Natural killer cell (primary cell): ENCODE results near the gene CASP14. TPM values are rescaled to one million over a fixed set of nuclear protein-coding genes. Genes with fewer than 3 reads are reported as not detected.
A peak's percentile ranks its signal among the peaks of the same experiment; 100 is the strongest.

Experiments used
- ATAC-seq, 3 donors: fragments of 150-1000 bp in 2 of 3; fragments of 200-7000 bp in 1 of 3; cut with Tn5 transposase; 1 replicate in 1 of 3; 2 replicates in 2 of 3; pipeline ENCODE4 v1.10.0; 2021; ENCODE audit warnings: mild to moderate bottlenecking in 2 of 3, moderate library complexity in 2 of 3
- DNase-seq, 2 donors: peaks; one replicate each; pipeline versions ENCODE4 v3.0.0 to v3.0.0-alpha.2; 2013 to 2021; ENCODE audit warnings: mixed read lengths in 1 of 2
- H3K27ac ChIP-seq: one replicate; pipeline ENCODE4 v1.5.1; 2013; ENCODE audit warnings: mild to moderate bottlenecking, low read length
- H3K27me3 ChIP-seq: one replicate; pipeline ENCODE4 v1.6.1; 2013; ENCODE audit warnings: low read length; ENCODE audit not compliant: control insufficient read depth, insufficient read depth
- H3K36me3 ChIP-seq: one replicate; pipeline ENCODE4 v1.6.1; 2013; ENCODE audit warnings: low read length; ENCODE audit not compliant: control insufficient read depth, insufficient read depth
- H3K4me1 ChIP-seq: one replicate; pipeline ENCODE4 v1.6.1; 2013; ENCODE audit warnings: low read length; ENCODE audit not compliant: control insufficient read depth, insufficient read depth
- H3K4me3 ChIP-seq: one replicate; pipeline ENCODE4 v1.5.1; 2013; ENCODE audit warnings: low read length
- H3K9me3 ChIP-seq: one replicate; pipeline ENCODE4 v1.6.1; 2013; ENCODE audit warnings: low read length; ENCODE audit not compliant: control insufficient read depth, insufficient read depth
- H3K27ac Mint-ChIP-seq, 2 donors: one replicate each; pipeline ENCODE4 v1.8.0; 2022; ENCODE audit warnings: mild to moderate bottlenecking in 2 of 2, mixed read lengths in 2 of 2, moderate library complexity in 1 of 2
- H3K27me3 Mint-ChIP-seq, 2 donors: one replicate each; pipeline ENCODE4 v1.8.0; 2022; ENCODE audit warnings: low read depth in 2 of 2, mixed read lengths in 2 of 2
- H3K36me3 Mint-ChIP-seq: one replicate; pipeline ENCODE4 v1.8.0; 2022; ENCODE audit warnings: mixed read lengths
- H3K4me1 Mint-ChIP-seq, 2 donors: one replicate each; pipeline ENCODE4 v1.8.0; 2022; ENCODE audit warnings: mixed read lengths in 2 of 2
- H3K4me3 Mint-ChIP-seq: one replicate; pipeline ENCODE4 v1.8.0; 2022; ENCODE audit warnings: mild to moderate bottlenecking, moderate library complexity, mixed read lengths
- H3K9me3 Mint-ChIP-seq, 2 donors: one replicate each; pipeline ENCODE4 v1.8.0; 2022; ENCODE audit warnings: mixed read lengths in 2 of 2
- WGBS: methylation state at CpG from one replicate; pipeline ENCODE4 v1.1.7; 2013; ENCODE audit warnings: missing lambda C conversion rate; ENCODE audit not compliant: insufficient coverage; 5-methylcytosine and 5-hydroxymethylcytosine counted together
- intact Hi-C: fragments of 100-400 bp; cut with micrococcal nuclease; formaldehyde crosslinking; loops from one replicate; pipeline ENCODE4 v1.14.2; 2022
- total RNA-seq, 4 donors: library from RNA; stranded (reverse); fragments of 120-200 nt in 1 of 4; gene quantifications; one replicate each; pipeline versions ENCODE4 v1.2.3 to v1.2.4, GENCODE V29; 2013 to 2022
- TF ChIP-seq, protein P1 (sequence below): fragments of 200-600 bp; IDR thresholded peaks from one replicate; pipeline ENCODE4 v1.8.0; 2022; ENCODE audit warnings: antibody characterized with exemption

The CASP14 gene
- total RNA-seq, 3 donors from 2014 or later (not counting 1 experiment from before 2014, with no cell fraction given), result not detected

- H3K4me1 Mint-ChIP-seq, result no peaks in the 10 kb centered on the region
- TF ChIP-seq, protein P1, sequence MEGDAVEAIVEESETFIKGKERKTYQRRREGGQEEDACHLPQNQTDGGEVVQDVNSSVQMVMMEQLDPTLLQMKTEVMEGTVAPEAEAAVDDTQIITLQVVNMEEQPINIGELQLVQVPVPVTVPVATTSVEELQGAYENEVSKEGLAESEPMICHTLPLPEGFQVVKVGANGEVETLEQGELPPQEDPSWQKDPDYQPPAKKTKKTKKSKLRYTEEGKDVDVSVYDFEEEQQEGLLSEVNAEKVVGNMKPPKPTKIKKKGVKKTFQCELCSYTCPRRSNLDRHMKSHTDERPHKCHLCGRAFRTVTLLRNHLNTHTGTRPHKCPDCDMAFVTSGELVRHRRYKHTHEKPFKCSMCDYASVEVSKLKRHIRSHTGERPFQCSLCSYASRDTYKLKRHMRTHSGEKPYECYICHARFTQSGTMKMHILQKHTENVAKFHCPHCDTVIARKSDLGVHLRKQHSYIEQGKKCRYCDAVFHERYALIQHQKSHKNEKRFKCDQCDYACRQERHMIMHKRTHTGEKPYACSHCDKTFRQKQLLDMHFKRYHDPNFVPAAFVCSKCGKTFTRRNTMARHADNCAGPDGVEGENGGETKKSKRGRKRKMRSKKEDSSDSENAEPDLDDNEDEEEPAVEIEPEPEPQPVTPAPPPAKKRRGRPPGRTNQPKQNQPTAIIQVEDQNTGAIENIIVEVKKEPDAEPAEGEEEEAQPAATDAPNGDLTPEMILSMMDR, result no peak
- no peak for ATAC-seq
- Histone ChIP-seq H3K9me3 (no peaks in the 10 kb centered on the region), H3K27me3 (no peaks in the 10 kb centered on the region), H3K4me1 (no peaks in the 10 kb centered on the region), H3K27ac (no peak overlapping the region), H3K4me3 (no peak overlapping the region), H3K36me3 (no peaks in the 10 kb centered on the region)
- no peak for DNase-seq
- 42% methylated on average over 31 of the region's 31 CpGs for WGBS
- peaks cover 5 to 7% of the 10 kb centered on the region in 2 donors for H3K27me3 Mint-ChIP-seq
- H3K9me3 Mint-ChIP-seq, result no peaks in the 10 kb centered on the region
- intact Hi-C loops, result no loop called here
- H3K27ac Mint-ChIP-seq, result no peak overlapping the region
- no peaks in the 10 kb centered on the region for H3K36me3 Mint-ChIP-seq
- no peak overlapping the region for H3K4me3 Mint-ChIP-seq
Observed at GRCh38 chr19:15022752-15023151, 26.5 kb upstream of the CASP14 start.

DNA sequence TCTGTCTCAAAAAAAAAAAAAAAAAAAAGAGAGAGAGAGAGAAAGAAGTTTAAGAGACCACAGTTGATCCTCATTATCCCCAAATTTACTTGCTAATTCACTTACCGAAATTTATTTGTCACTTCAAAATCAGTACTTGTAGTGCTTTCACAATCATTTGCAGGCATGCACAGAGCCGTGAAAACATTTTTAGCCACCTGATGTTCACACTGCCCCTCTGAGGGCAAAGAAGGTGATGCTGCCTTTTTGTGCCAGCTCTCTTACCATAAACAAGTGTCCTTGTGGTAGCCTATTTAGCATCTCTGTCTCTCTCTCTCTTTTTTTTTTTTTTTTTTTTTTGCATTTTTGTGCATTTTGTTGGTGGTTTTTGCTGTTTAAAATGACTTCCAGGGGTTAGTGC, 24.1 kb upstream of the CASP14 start:
- Histone ChIP-seq H3K36me3 (no peaks in the 10 kb centered on the region), H3K9me3 (no peaks in the 10 kb centered on the region), H3K27me3 (no peaks in the 10 kb centered on the region), H3K27ac (no peak overlapping the region), H3K4me3 (no peak overlapping the region), H3K4me1 (no peaks in the 10 kb centered on the region)
- ATAC-seq, result peak in 1 of 3 donors; percentile 42
- TF ChIP-seq, protein P1, result no peak
- Mint-ChIP-seq H3K36me3 (no peaks in the 10 kb centered on the region), H3K4me3 (no peak overlapping the region), H3K9me3 (no peaks in the 10 kb centered on the region), H3K27me3 (peaks cover 3 to 7% of the 10 kb centered on the region in 2 donors), H3K4me1 (no peaks in the 10 kb centered on the region), H3K27ac (no peak overlapping the region)
- DNase-seq, result no peak
- intact Hi-C loops, result no loop called here
- 12% methylated on average over 2 of the region's 2 CpGs for WGBS

DNA sequence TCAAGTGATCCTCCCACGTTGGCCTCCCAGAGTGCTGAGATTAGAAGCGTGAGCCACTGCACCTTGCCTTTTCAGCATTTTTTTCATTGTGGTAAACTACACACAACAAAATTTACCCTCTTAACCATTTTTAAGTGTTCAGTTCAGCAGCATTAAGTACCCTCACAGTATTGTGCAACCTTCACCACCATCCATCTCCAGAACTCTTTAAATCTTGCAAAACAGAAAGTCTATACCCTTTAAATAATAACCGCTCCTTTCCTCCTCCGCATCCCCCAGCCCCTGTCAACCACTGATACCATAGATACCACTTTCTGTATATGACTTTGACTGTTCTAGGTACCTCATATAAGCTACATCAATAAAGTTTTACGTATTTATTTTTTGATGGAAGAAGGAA, 20.8 kb upstream of the CASP14 start:
- Mint-ChIP-seq H3K4me3 (no peak overlapping the region), H3K9me3 (no peaks in the 10 kb centered on the region), H3K36me3 (no peaks in the 10 kb centered on the region), H3K4me1 (no peaks in the 10 kb centered on the region), H3K27me3 (peaks cover 3 to 7% of the 10 kb centered on the region in 2 donors), H3K27ac (no peak overlapping the region)
- WGBS, result 85% methylated on average over 4 of the region's 5 CpGs
- DNase-seq (no peak), ATAC-seq (no peak)
- Histone ChIP-seq H3K4me1 (no peaks in the 10 kb centered on the region), H3K27ac (no peak overlapping the region), H3K27me3 (no peaks in the 10 kb centered on the region), H3K4me3 (no peak overlapping the region), H3K9me3 (no peaks in the 10 kb centered on the region), H3K36me3 (no peaks in the 10 kb centered on the region)
- TF ChIP-seq, protein P1, result no peak
- intact Hi-C loops, result no loop called here

GRCh38 chr19:15031675-15032074, 17.6 kb upstream of the CASP14 start:
- no peaks in the 10 kb centered on the region for H3K27me3 ChIP-seq
- Mint-ChIP-seq H3K4me3 (no peak overlapping the region), H3K36me3 (no peaks in the 10 kb centered on the region), H3K9me3 (no peaks in the 10 kb centered on the region), H3K27ac (no peak overlapping the region), H3K4me1 (no peaks in the 10 kb centered on the region), H3K27me3 (peaks cover 6 to 16% of the 10 kb centered on the region in 2 donors)
- no CpG with 5 or more reads among the region's 1 CpG for WGBS
- no peak for DNase-seq
- TF ChIP-seq, protein P1, result no peak
- no peak for ATAC-seq
- intact Hi-C loops, result no loop called here
- H3K36me3 ChIP-seq, result no peaks in the 10 kb centered on the region
- H3K4me3 ChIP-seq, result no peak overlapping the region
- H3K4me1 ChIP-seq, result no peaks in the 10 kb centered on the region
- H3K27ac ChIP-seq, result no peak overlapping the region
- no peaks in the 10 kb centered on the region for H3K9me3 ChIP-seq
